Skeletal muscle cell (primary cell): ENCODE results near the gene C1orf50.

Source experiments
- DNase-seq: peaks from one replicate; pipeline ENCODE4 v3.0.0-alpha.2; 2010; ENCODE audit warnings: low read depth
- H3K4me3 ChIP-seq: 2 replicates; pipeline ENCODE4 v1.5.1; 2011; ENCODE audit warnings: low read depth, mild to moderate bottlenecking, control low read depth, low read length, moderate library complexity

Gene C1orf50

GRCh38 chr1:42756956-42757891, 9.8 kb upstream of the C1orf50 start:
- DNase-seq: peak; percentile 20
- H3K4me3 ChIP-seq: no peak overlapping the region

- DNase-seq: no peak
- no peak overlapping the region for H3K4me3 ChIP-seq
Observed at GRCh38 chr1:42757892-42758275, 9.2 kb upstream of the C1orf50 start.

DNA sequence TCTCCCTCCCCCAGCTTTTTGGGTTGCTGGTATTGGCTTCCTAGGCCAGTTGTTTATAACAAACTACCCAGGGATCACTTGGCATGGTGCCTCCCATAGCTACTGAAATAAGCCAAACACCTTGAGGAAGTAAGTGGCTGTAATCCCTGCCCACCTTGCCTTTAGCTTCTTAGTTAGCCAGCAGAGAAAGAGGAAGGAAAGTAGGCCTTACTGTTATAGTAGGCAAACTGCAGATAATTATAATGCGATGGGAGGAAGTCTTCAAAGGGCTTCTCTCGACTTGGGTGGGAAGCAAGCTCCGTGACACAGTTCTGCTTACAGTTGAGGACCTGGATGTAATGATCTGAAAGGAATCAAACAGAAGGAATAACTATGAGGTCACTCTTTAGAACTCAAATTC, 8.4 kb upstream of the C1orf50 start:
- H3K4me3 ChIP-seq: no peak overlapping the region
- no peak for DNase-seq

DNA sequence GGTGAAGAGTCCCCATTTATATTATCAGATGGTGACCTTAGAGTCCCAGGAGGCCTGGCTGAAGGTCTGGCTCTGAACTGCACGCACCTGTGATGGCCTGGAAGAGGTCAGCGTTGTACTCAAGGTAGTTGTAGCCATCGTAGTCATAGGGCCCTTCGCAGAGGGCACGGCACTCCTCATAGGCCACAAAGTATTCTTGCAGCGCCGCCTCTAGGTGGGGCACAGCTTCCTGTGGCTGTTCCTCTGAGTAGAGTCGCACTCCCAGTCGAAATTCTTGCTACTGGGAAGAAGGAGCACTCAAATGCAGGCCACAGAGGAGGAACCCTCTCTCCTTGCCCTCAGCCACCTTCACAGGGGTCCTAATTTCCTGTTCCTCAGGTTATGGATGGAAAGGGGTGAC, 7.9 kb upstream of the C1orf50 start:
- no peak for DNase-seq
- no peak overlapping the region for H3K4me3 ChIP-seq

GRCh38 chr1:42761567-42761966, 5.5 kb upstream of the C1orf50 start:
- DNase-seq: no peak
- H3K4me3 ChIP-seq: no peak overlapping the region

DNA sequence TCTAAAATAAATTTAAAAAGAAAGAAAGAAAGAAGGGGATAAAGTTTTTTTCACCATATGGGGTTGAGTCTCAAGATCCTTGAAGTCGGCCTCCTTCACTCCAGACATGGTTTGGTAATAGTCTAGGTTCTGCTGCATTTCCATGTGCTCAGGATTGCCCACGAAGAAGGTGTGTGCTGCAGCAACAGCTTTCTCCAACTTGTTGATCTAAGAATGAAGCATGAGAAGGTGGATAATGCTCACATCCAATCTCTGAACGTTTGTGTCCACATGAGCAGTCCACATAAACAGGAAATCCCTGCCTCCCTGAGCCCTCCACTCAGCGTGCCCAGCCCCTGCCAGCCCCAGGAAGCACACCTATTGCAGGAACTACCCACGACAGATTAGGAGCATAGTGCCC, 4.8 kb upstream of the C1orf50 start:
- no peak overlapping the region for H3K4me3 ChIP-seq
- DNase-seq: no peak

DNA sequence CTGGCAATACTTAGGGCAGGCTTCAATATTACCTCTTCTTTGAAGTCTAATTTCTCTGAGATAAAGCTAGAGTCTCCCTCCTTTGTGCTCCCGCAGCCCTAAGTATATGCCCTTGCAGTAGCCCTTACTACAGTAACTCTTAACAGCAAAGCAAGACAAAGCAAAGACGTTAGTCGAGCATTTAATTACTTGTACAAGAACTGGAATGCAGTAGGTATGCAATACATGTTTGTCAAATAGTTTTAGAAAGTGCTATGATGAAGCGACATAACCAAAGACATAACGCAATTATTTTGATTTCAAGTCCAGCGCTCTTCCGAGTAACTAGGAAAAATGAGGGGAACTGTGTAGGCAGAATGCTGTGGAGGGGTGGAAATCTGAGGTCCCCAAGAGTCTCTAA, 1.8 kb upstream of the C1orf50 start:
- peak overlapping the region; percentile 99 for H3K4me3 ChIP-seq

DNA sequence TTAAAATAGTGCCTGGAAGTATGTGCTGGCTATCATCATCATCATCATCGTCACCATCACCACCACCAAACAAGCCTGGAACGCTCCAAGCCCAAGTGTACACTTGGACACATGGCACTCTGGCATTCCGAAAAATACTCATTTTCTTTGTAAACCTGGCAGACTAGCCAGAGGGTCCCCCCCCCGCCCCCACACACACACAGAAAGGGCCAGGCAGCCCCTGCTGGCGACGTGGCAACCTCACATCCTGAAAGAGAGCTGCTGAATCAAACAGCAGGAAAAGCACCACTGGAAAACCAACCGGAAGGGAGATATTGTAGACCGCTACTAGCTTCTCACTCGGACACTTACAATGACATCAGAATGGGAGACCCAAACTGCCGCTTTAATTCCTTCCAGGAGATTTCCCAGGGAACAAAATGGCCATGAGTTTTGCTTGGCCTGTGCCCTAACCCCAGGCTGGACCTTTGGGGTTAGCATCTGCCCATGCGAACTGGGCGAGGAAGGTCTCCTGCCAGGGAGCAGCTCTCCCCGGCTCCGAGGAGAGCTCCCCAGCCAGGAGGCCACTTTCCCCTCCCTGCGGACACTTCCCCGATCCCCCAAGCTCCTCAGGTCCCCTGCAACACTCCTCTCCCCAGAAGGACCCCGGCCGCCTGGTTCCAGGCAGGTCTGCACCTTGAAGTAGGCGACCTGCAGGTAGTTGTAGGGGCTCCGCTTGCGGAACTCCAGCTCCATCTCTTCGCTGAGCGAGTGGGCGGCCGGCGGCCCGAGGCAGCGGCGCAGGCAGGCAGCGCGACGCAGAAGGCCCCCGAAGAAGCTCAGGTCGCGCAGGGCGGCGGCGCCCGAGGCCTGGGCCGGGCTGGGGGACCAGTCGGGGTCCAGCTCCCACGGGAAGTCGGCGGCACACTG, 963 bp upstream of the C1orf50 start:
- DNase-seq: peak; percentile 55

More for the DNA sequence above, 1.8 kb upstream of the C1orf50 start:
- no peak for DNase-seq

DNA sequence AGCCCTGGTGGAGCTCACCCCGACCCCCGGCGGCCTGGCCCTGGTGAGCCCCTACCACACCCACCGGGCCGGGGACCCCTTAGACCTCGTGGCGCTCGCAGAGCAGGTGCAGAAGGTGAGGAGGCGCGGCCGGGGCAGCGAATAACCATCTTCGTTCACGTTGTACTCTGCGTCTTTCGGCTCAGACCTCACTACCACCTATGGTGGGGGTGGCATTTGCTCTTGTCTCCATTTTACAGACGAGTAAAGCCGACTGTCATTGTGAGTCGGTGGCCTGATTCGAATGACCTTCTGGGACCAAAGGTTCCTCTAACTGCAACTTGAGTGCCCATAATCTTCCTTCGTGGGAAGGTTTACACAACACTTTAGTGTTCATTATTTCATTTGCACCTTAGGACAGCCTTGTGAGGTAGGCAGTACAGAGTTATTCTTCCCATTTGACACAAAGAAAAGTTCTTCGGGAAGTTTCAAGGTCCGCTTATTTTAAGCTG, 506 bp downstream of the C1orf50 start:
- no peak for DNase-seq
- H3K4me3 ChIP-seq: peak overlapping the region; percentile 99

More for the DNA sequence above, 963 bp upstream of the C1orf50 start:
- peak overlapping the region; percentile 99 for H3K4me3 ChIP-seq

- no peak for DNase-seq
- H3K4me3 ChIP-seq: peak overlapping the region; percentile 99
Observed at GRCh38 chr1:42768172-42768571, 1.1 kb downstream of the C1orf50 start.

DNA sequence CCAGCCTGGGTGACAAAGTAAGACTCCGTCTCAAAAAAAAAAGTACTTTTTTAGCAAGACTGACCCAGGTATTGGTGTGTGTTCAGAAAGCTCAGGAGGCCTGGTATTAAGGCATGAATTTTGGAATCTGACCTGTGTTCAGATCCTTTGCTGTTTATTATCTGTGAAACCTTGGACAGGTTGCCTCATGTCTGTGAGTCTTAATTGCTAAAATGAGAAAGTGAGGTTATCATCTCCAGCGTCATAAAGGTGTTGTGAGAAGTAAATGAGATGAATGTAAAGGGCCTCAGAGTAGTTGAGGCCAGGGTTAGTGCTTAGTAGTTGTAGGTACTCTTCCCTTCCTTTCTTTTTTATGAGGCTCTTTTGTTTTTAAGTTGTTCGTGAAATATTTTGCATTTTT, 2.8 kb downstream of the C1orf50 start:
- DNase-seq: no peak
- H3K4me3 ChIP-seq: no peak overlapping the region

DNA sequence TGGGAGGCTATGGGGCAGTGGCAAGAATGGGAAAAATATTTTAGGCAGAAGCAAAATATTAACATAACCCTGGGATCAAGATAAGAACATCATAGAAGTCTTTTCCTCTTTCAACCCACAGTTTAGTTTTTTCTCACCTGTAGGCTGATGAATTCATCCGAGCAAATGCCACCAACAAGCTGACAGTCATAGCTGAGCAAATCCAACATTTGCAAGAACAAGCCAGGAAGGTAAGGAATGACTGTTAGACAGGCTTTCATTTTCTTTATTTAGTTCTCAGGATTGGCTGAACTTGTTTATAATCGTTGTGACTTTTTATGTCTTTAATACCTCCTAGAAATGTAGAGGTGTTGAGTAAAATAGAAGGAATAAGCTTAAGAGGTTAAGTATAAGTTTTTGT, 6.4 kb downstream of the C1orf50 start:
- DNase-seq: no peak
- no peak overlapping the region for H3K4me3 ChIP-seq

DNA sequence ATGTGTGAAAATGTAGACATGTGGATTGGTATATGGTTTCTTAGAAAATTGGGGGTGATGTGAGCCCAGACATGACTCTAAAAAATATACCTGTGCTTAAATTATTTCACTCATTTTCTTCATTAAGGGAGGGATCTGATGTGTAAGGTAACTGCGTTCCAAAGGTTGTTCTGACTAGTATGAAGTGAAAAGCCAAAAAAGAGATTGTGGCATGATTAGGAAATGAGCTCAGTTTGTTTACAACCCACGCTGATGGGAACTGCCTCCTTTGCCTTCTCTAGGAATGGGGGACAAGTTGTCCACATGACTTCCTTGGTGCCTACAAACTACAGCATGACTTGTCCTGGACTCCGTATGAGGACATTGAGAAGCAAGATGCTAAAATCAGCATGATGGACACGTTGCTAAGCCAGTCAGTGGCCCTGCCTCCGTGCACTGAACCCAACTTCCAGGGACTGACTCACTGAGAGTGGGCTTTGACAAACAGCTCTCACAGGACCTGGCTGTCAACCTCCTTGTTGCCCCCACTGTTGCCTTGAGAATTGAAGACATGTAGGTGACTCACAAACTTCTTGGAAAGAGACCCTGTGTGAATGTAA, 8.0 kb downstream of the C1orf50 start:
- no peak overlapping the region for H3K4me3 ChIP-seq
- DNase-seq: no peak

- H3K4me3 ChIP-seq: no peak overlapping the region
Observed at GRCh38 chr1:42776502-42776901, 9.5 kb downstream of the C1orf50 start.

GRCh38 chr1:42777852-42778251, 10.8 kb downstream of the C1orf50 start:
- no peak overlapping the region for H3K4me3 ChIP-seq
- no peak for DNase-seq

More at GRCh38 chr1:42776502-42776901, 9.5 kb downstream of the C1orf50 start:
- no peak for DNase-seq

GRCh38 chr1:42779725-42780124, 12.7 kb downstream of the C1orf50 start:
- no peak for DNase-seq
- no peak overlapping the region for H3K4me3 ChIP-seq

DNA sequence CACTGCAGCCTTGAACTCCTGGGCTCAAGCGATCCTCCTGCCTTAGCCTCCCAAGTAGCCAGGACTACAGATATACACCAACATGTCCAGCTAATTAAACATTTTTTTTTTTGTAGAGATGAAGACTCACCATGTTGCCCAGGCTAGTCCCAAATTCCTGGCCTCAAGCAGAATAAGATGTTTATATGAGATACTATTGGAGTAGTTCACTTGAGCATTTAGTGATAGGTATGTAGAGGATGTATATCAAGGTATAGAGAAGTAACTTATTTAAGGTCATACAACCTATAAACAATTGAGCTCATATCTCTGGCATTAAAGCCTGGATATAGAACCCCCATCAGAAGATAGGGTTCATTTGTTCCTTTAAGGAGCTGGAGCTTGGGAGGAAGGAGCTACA, 13.1 kb downstream of the C1orf50 start:
- H3K4me3 ChIP-seq: no peak overlapping the region
- no peak for DNase-seq

GRCh38 chr1:42783092-42783491, 16.0 kb downstream of the C1orf50 start:
- no peak for DNase-seq
- H3K4me3 ChIP-seq: no peak overlapping the region

DNA sequence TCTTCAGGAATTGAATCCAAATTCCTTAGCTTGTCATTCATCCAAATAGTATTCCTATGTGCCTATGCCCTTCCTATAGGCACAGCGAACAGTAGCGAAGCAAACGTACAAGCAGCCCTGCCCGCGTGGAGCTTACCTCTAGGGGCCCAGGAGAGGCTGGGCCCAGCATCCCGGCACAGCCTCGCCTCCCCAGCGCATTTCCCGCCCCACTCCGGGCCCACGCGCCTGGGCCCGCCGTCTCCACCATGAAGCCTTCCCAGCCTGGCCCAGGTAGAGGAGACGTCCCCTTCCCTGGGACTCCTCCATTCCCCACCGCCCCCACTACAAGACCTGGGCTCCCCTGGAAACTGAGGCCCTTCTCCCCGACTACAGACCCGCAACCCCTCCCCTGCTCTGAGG, 17.5 kb downstream of the C1orf50 start:
- no peak for DNase-seq

More for the DNA sequence above, 17.5 kb downstream of the C1orf50 start:
- peak overlapping the region; percentile 46 for H3K4me3 ChIP-seq
